GM21717 (cell line): Measurements from ENCODE around the gene PPP1R14C.
"Not testable (repeated sequence)": the region's sequence is repeated elsewhere in the genome, so short reads cannot be mapped to it uniquely, and the experiment has no call there.

Source experiments
- ATAC-seq: cut with Tn5 transposase; IDR thresholded peaks from one replicate; pipeline ENCODE4 v1.9.1; 2021; ENCODE audit warnings: mild to moderate bottlenecking, moderate library complexity; ENCODE audit not compliant: unreplicated experiment

PPP1R14C gene

GRCh38 chr6:150212778-150213177 is 69.9 kb downstream of the PPP1R14C start:
- no peak for ATAC-seq

GRCh38 chr6:150213301-150213700 is 70.5 kb downstream of the PPP1R14C start:
- ATAC-seq: no peak

GRCh38 chr6:150214310-150214709 is 71.5 kb downstream of the PPP1R14C start:
- no peak for ATAC-seq

GRCh38 chr6:150220634-150221551 is 78.0 kb downstream of the PPP1R14C start:
- ATAC-seq: no peak

GRCh38 chr6:150224820-150225219 is 82.0 kb downstream of the PPP1R14C start:
- no peak for ATAC-seq

GRCh38 chr6:150227281-150227680 is 84.4 kb downstream of the PPP1R14C start:
- ATAC-seq: no peak

- no peak for ATAC-seq
These were observed 85.4 kb downstream of the PPP1R14C start for GRCh38 chr6:150228072-150228733.

GRCh38 chr6:150229436-150230163 is 86.8 kb downstream of the PPP1R14C start:
- ATAC-seq: no peak

- ATAC-seq: no peak
These were observed 87.3 kb downstream of the PPP1R14C start for GRCh38 chr6:150230164-150230561.

GRCh38 chr6:150230832-150231524 is 88.1 kb downstream of the PPP1R14C start:
- ATAC-seq: no peak

GRCh38 chr6:150231525-150231850 is 88.6 kb downstream of the PPP1R14C start:
- ATAC-seq: no peak

GRCh38 chr6:150233843-150234269 is 91.0 kb downstream of the PPP1R14C start:
- ATAC-seq: no peak

GRCh38 chr6:150235218-150235617 is 92.4 kb downstream of the PPP1R14C start:
- ATAC-seq: no peak

- ATAC-seq: no peak
These were observed 93.3 kb downstream of the PPP1R14C start for GRCh38 chr6:150236114-150236513.

GRCh38 chr6:150236544-150236943 is 93.7 kb downstream of the PPP1R14C start:
- ATAC-seq: no peak

- no peak for ATAC-seq
These were observed 94.8 kb downstream of the PPP1R14C start for GRCh38 chr6:150237626-150238025.

GRCh38 chr6:150238336-150238741 is 95.5 kb downstream of the PPP1R14C start:
- no peak for ATAC-seq

GRCh38 chr6:150238846-150239407 is 96.1 kb downstream of the PPP1R14C start:
- ATAC-seq: no peak

- ATAC-seq: not testable (repeated sequence)
These were observed 98.9 kb downstream of the PPP1R14C start for GRCh38 chr6:150241756-150242155.

GRCh38 chr6:150243620-150244314 is 100.9 kb downstream of the PPP1R14C start:
- no peak for ATAC-seq
